Activated T-cell treated with anti-CD3 and anti-CD28 coated beads, Interleukin-2, amount 50 U/mL, for 1 hour (primary cell): ENCODE data around the gene EIF3M.
"Not testable (repeated sequence)": the region's sequence is repeated elsewhere in the genome, so short reads cannot be mapped to it uniquely, and the experiment has no call there.

Experiments
- DNase-seq: peaks from one replicate; pipeline ENCODE4 v3.0.0-alpha.2; 2020

EIF3M gene

GRCh38 chr11:32583459-32584271 lies at the start of gene EIF3M:
Gene EIF3M, plus strand, starts transcription at chr11:32583831. Its CDS starts 57 bp downstream, at chr11:32583888.
- peak; percentile 94 for DNase-seq

- no peak for DNase-seq
These were observed 44.8 kb upstream of the EIF3M start for GRCh38 chr11:32538804-32539203.

- no peak for DNase-seq
These were observed 33.9 kb upstream of the EIF3M start for GRCh38 chr11:32549611-32550187.

GRCh38 chr11:32550207-32550606 lies 33.4 kb upstream of the EIF3M start:
- DNase-seq: no peak

- DNase-seq: no peak
These were observed 28.5 kb upstream of the EIF3M start for GRCh38 chr11:32555091-32555490.

GRCh38 chr11:32555895-32556294 lies 27.7 kb upstream of the EIF3M start:
- DNase-seq: no peak

GRCh38 chr11:32561835-32562234 lies 21.8 kb upstream of the EIF3M start:
- no peak for DNase-seq

GRCh38 chr11:32562839-32563599 lies 20.6 kb upstream of the EIF3M start:
- no peak for DNase-seq

GRCh38 chr11:32563600-32563959 lies 20.1 kb upstream of the EIF3M start:
- no peak for DNase-seq

GRCh38 chr11:32566517-32566916 lies 17.1 kb upstream of the EIF3M start:
- no peak for DNase-seq

- no peak for DNase-seq
These were observed 16.5 kb upstream of the EIF3M start for GRCh38 chr11:32567154-32567553.

- no peak for DNase-seq
These were observed 14.2 kb upstream of the EIF3M start for GRCh38 chr11:32569313-32569881.

GRCh38 chr11:32571039-32571438 lies 12.6 kb upstream of the EIF3M start:
- DNase-seq: no peak

GRCh38 chr11:32573228-32573627 lies 10.4 kb upstream of the EIF3M start:
- no peak for DNase-seq

GRCh38 chr11:32574421-32574820 lies 9.2 kb upstream of the EIF3M start:
- DNase-seq: no peak

- DNase-seq: no peak
These were observed 8.6 kb upstream of the EIF3M start for GRCh38 chr11:32575070-32575469.

GRCh38 chr11:32576456-32576855 lies 7.2 kb upstream of the EIF3M start:
- DNase-seq: no peak

- no peak for DNase-seq
These were observed 2.7 kb upstream of the EIF3M start for GRCh38 chr11:32580967-32581366.

- no peak for DNase-seq
These were observed 2.1 kb upstream of the EIF3M start for GRCh38 chr11:32581556-32581955.

- no peak for DNase-seq
These were observed 1.3 kb downstream of the EIF3M start for GRCh38 chr11:32584921-32585320.

GRCh38 chr11:32586576-32587190 lies 3.1 kb downstream of the EIF3M start:
- DNase-seq: no peak

- DNase-seq: no peak
These were observed 10.6 kb downstream of the EIF3M start for GRCh38 chr11:32594272-32594671.

GRCh38 chr11:32596114-32596513 lies 12.5 kb downstream of the EIF3M start:
- DNase-seq: not testable (repeated sequence)
